Suppressor macrophage (primary cell): Measurements from ENCODE around the gene KCTD21.

Experiments used
- DNase-seq, 4 experiments: peaks; one replicate each; pipeline ENCODE4 v3.0.0-alpha.2; 2020 to 2022

Gene KCTD21

GRCh38 chr11:78138694-78139421 lies 49.6 kb downstream of the KCTD21 start:
- peak; percentile 30 to 59 (median 50) for DNase-seq

- DNase-seq, result no peak
Measured at GRCh38 chr11:78138291-78138690, 50.1 kb downstream of the KCTD21 start.

GRCh38 chr11:78132475-78132874 lies 56.0 kb downstream of the KCTD21 start:
- DNase-seq, result no peak

GRCh38 chr11:78131956-78132355 lies 56.5 kb downstream of the KCTD21 start:
- DNase-seq, result no peak

GRCh38 chr11:78127403-78127802 lies 61.0 kb downstream of the KCTD21 start:
- DNase-seq, result no peak
